Endothelial cell (in vitro differentiated cells): ENCODE data around the gene SERINC2. TPM values are rescaled to one million over a fixed set of nuclear protein-coding genes. Genes with fewer than 3 reads are reported as not detected.
A peak's percentile ranks its signal among the peaks of the same experiment; 100 is the strongest.

Source experiments
- DNase-seq: peaks from one replicate; pipeline ENCODE4 v3.0.0; 2021; ENCODE audit warnings: low spot score
- H3K27ac Mint-ChIP-seq: one replicate; pipeline ENCODE4 v1.8.0; 2021; ENCODE audit warnings: mixed read lengths, inconsistent platforms; ENCODE audit not compliant: unreplicated experiment
- H3K27me3 Mint-ChIP-seq: one replicate; pipeline ENCODE4 v1.8.0; 2021; ENCODE audit warnings: mild to moderate bottlenecking, moderate library complexity, mixed read lengths, inconsistent platforms; ENCODE audit not compliant: unreplicated experiment
- H3K36me3 Mint-ChIP-seq: one replicate; pipeline ENCODE4 v1.8.0; 2021; ENCODE audit warnings: mild to moderate bottlenecking, low read depth, mixed read lengths, inconsistent platforms; ENCODE audit not compliant: unreplicated experiment
- H3K4me1 Mint-ChIP-seq: one replicate; pipeline ENCODE4 v1.8.0; 2021; ENCODE audit warnings: mild to moderate bottlenecking, mixed read lengths, inconsistent platforms; ENCODE audit not compliant: unreplicated experiment
- H3K4me3 Mint-ChIP-seq: one replicate; pipeline ENCODE4 v1.8.0; 2021; ENCODE audit warnings: mild to moderate bottlenecking, mixed read lengths, inconsistent platforms; ENCODE audit not compliant: unreplicated experiment
- H3K9me3 Mint-ChIP-seq: one replicate; pipeline ENCODE4 v1.8.0; 2021; ENCODE audit warnings: mixed read lengths, inconsistent platforms; ENCODE audit not compliant: unreplicated experiment
- CTCF ChIP-seq: fragments of 200-600 bp; sonication (generic); IDR thresholded peaks from one replicate; pipeline ENCODE4 v1.5.0; 2021; ENCODE audit warnings: antibody characterized with exemption; ENCODE audit not compliant: unreplicated experiment
- total RNA-seq: library from RNA; stranded (reverse); fragmentation: NEBNext Ultra II Directional; extraction: Animal tissue kit (Norgen Biotek cat#: 25700); gene quantifications from one replicate; pipeline ENCODE4 v1.2.1, GENCODE V29; 2021; ENCODE audit not compliant: unreplicated experiment

The SERINC2 gene
- total RNA-seq, 1 donor from 2014 or later, result 23.6 TPM

GRCh38 chr1:31370021-31370420, 43.0 kb upstream of the SERINC2 start:
- no peak overlapping the region for H3K4me3 Mint-ChIP-seq
- no peak for TF ChIP-seq CTCF
- H3K4me1 Mint-ChIP-seq, result peaks cover 11% of the 10 kb centered on the region
- H3K9me3 Mint-ChIP-seq, result no peaks in the 10 kb centered on the region
- peaks cover 12% of the 10 kb centered on the region for H3K27me3 Mint-ChIP-seq
- no peak for DNase-seq
- no peak overlapping the region for H3K27ac Mint-ChIP-seq
- H3K36me3 Mint-ChIP-seq, result peaks cover 4% of the 10 kb centered on the region

- H3K27ac Mint-ChIP-seq, result no peak overlapping the region
- H3K4me1 Mint-ChIP-seq, result peaks cover 11% of the 10 kb centered on the region
- H3K9me3 Mint-ChIP-seq, result no peaks in the 10 kb centered on the region
- peaks cover 12% of the 10 kb centered on the region for H3K27me3 Mint-ChIP-seq
- no peak for TF ChIP-seq CTCF
- no peak for DNase-seq
- H3K4me3 Mint-ChIP-seq, result no peak overlapping the region
- peaks cover 4% of the 10 kb centered on the region for H3K36me3 Mint-ChIP-seq
Measured at GRCh38 chr1:31370565-31370964, 42.4 kb upstream of the SERINC2 start.

- Mint-ChIP-seq H3K9me3 (no peaks in the 10 kb centered on the region), H3K4me1 (peaks cover 11% of the 10 kb centered on the region), H3K36me3 (peaks cover 4% of the 10 kb centered on the region), H3K27ac (no peak overlapping the region), H3K4me3 (no peak overlapping the region), H3K27me3 (peaks cover 12% of the 10 kb centered on the region)
- no peak for TF ChIP-seq CTCF
- no peak for DNase-seq
Measured at GRCh38 chr1:31371121-31371959, 41.7 kb upstream of the SERINC2 start.

GRCh38 chr1:31372051-31372450, 41.0 kb upstream of the SERINC2 start:
- H3K36me3 Mint-ChIP-seq, result peaks cover 4% of the 10 kb centered on the region
- H3K27me3 Mint-ChIP-seq, result peaks cover 12% of the 10 kb centered on the region
- no peak overlapping the region for H3K4me3 Mint-ChIP-seq
- no peak overlapping the region for H3K27ac Mint-ChIP-seq
- H3K4me1 Mint-ChIP-seq, result peaks cover 9% of the 10 kb centered on the region
- H3K9me3 Mint-ChIP-seq, result no peaks in the 10 kb centered on the region
- no peak for TF ChIP-seq CTCF
- DNase-seq, result no peak

GRCh38 chr1:31372751-31373055, 40.3 kb upstream of the SERINC2 start:
- TF ChIP-seq CTCF, result no peak
- no peaks in the 10 kb centered on the region for H3K9me3 Mint-ChIP-seq
- H3K36me3 Mint-ChIP-seq, result peaks cover 4% of the 10 kb centered on the region
- peaks cover 9% of the 10 kb centered on the region for H3K4me1 Mint-ChIP-seq
- no peak for DNase-seq
- H3K27ac Mint-ChIP-seq, result no peak overlapping the region
- H3K4me3 Mint-ChIP-seq, result peak overlapping the region; percentile 45
- H3K27me3 Mint-ChIP-seq, result peaks cover 11% of the 10 kb centered on the region
